ENCODE results near the gene PTK6. TPM values are rescaled to one million over a fixed set of nuclear protein-coding genes. Genes with fewer than 3 reads are reported as not detected.
"Not testable (repeated sequence)": the region's sequence is repeated elsewhere in the genome, so short reads cannot be mapped to it uniquely, and the experiment has no call there.

Gene PTK6
- total RNA-seq, 2 donors from 2014 or later = 85.7 to 117 TPM

DNA sequence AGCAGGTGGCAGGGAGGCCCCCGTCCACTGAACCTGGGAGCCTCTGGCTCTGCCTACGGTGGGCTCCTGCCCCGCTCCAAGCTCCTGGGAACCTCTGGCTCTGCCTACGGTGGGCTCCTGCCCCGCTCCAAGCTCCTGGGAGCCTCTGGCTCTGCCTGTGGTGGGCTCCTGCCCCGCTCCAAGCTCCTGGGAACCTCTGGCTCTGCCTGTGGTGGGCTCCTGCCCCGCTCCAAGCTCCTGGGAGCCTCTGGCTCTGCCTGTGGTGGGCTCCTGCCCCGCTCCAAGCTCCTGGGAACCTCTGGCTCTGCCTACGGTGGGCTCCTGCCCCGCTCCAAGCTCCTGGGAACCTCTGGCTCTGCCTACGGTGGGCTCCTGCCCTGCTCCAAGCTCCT lies 33.9 kb upstream of the PTK6 start:
- DNase-seq; ATAC-seq; intact Hi-C loops (cut with DNase I, micrococcal nuclease): not testable (repeated sequence)

DNA sequence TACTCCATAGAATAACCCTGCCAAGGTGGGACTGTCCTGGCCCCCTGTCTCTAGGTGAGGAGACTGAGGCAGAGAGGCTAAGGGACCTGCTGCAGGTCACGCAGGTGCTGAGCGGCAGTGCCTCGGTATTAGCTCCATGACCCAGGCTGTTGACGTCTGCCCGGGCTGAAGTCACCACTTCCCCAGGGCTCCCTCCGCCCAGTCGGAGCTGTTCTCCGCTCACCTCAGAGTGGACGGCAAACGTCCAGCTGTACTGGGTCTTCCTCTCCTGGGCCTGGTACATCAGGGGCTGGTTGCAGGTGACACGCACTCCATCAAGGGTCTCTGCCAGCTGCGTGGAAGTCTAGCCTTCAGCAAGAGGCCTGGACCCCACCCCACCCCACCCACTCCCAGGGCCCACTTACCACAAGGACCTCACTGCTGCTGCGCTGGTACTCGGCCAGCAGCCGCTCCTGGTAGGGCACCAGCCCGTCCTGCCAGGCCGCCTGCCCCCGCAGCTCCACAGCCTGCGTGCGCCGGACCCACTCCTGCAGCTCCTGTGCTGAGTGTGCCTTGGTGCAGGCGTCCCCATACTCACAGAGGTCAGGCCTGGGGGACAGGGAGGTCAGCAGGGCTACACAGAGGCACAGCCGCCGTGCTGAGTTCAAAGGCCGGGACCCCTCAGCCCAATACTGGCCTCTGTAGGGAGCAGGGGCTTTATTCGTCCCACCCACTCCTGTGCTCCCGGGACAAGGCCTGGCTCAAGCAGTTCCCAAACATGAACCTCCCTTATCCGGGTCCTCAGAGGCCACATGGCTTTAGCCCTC lies 33.3 kb upstream of the PTK6 start:
- DNase-seq = no peak
- intact Hi-C loops (cut with DNase I, micrococcal nuclease) = no loop called here
- ATAC-seq = no peak

DNA sequence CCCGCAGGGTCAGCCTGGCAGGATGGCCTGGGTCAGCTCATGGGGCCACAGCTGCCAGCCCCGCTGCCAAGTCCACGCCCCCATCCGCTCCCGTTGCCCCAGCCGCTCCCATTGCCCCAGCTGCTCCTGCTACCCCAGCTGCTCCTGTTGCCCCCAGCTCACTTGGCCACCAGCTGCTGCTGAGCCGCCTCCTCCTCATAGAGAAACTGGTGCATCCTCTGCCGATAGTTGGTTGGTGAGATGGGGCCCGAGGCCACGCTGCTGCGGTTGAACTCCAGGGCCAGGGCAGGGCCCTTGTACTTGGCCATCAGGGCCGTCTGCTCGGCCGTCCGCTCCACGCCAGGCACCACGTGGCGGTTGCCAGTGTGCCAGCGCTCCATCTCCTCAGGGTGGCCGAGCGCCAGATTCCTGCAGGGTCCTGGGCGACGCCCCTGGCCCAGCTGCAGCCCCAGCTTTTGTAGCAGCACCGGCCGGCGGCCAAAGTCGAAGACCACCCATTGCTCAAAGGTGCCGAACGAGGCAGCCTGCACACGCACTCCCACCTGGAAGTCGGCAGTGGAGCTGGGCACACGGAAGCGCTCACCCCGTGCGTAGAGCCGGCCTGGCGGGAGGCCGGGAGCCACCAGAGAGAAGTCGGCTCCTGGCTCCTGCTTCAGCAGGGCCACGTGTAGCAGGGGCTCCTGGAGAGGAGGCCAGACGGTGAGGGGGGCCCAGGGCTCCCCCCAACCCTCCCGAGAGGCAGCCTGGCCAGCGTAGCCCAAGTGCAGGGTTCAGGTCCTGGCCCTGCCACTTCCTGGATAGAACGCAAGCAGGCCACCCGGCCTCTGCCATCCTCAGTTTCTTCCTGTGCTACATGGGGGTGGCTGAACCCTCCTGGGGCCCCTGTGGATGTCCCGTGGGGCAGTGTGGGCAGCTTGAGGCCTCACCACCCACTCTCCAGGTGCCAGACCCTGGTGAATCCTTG lies 32.1 kb upstream of the PTK6 start:
- DNase-seq = no peak
- ATAC-seq = no peak
- intact Hi-C loops (cut with DNase I, micrococcal nuclease) = no loop called here

DNA sequence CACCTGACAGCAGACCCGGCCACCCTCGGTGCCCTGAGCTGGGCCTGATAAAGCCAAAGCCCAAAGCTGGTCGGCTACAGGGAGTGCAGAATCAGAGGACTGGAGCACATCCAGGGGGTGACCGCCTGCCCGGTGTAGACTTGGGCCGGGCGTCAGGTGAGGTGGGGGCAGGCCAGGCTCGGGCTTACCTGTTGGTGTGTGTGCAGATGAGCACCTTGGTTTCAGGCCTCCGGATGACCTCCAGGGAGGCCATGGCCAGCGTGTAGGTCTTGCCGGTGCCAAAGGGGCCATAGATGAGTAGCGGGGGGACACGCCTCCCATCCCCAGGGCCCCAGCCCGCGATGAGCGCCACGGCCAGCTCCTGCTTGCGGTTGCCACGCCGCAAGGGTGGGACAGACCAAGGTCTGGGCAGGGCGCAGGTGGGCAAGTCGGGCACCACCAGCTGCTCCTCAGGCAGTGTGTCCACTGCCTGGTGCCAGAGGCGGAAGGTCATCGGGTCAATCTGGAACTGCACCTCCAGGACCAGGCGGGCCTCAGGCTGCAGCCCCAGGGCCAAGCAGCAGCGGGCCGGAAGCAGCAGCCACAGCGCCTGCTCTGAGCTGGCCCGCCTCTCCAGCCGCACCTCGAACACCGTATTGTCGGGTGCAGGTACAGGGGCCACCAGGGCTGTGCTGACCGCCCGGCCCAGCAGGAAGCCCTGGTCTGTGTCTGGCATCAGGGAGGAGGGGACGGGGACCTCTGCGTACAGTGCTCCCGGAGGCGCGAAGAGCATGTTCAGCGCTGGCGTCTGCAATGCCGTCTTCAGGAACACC lies 31.2 kb upstream of the PTK6 start:
- ATAC-seq (peak; percentile 6), DNase-seq (no peak)
- intact Hi-C loops (cut with DNase I, micrococcal nuclease) = no loop called here

DNA sequence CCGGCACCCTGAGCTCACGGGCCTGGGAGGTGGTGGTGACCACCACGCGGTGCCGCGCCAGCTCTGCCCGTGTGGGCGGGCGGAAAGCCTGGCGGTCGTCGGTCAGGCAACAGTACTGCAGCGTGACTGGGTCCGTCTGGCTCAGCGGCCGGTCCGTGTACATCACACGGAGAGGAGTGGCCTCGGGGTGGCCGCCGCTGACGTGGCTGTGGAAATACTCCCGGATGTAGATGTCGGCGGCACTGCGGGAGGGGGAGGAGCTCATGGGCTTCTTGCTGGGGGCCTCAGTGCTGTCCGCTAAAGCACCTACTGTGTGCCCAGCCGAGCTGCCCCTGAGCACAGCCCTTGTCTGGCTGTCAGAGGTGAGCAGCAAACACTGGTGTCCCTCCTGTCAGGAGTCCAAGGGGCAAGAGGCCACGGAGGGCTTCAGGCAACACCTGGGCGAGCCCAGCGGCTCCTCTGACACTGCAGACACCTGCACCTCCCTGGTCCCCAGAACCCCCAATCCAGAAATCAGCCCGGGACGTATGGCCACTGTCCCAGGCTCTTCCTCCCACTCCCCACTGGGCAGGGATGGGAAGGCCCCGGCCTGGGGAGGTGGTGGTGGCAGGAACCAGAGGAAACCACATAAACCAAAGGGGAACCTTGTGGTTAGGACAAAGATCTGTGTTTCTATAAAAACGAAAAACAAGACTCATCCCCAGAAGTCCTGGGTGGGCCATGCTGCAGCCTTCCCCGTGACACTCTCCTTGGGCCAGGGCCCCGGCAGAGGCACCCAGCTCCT lies 30.4 kb upstream of the PTK6 start:
- ATAC-seq (peak; percentile 22), DNase-seq (peak; percentile 67 to 70)

DNA sequence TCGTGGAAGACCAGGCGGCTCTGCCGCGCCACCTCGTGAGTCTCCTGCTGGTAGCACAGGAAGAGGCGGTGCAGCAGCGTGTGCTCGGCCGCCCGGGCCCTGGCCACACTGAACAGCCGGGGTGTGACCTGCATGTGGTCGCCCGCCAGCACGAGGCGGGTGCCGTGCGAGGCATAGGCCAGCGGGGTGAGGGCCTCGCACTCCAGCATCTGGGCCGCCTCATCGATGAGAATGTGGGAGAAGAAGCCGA lies 29.9 kb upstream of the PTK6 start:
- ATAC-seq (no peak), DNase-seq (no peak)
- intact Hi-C loops (cut with DNase I, micrococcal nuclease) = no loop called here

More for the DNA sequence above, 30.4 kb upstream of the PTK6 start:
- intact Hi-C loops (cut with DNase I, micrococcal nuclease) = no loop called here

DNA sequence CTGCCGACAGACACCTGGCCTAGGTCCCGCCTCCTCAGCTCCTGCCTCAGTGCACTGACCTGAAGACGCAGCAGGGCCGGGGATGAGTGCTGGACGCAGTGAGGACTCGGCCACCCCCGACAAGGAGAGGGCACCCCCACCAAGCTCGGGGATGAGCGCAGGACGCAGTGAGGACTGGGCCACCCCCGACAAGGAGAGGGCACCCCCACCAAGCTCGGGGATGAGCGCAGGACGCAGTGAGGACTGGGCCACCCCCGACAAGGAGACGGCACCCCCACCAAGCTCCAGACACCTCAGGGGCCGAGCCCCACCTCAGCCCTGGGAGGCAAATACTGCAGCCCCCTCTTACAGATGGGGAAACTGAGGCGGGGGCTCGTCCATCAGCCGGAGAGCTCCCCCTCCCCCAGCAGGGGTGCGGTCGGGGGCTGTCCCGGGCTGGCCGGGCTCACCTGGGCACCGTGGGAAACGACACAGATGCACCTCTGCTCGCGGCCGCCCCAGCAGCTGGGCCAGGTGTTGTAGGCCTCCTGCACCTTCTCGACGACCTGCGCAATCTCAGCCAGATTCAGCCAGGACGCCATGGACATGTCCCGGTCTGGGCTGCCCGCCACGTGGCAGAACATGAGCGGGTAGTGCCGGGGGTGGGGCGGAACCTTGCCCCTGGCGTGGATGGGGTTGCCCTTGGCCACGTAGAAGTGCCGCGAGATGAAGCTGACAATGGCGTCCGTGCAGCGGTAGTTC lies 29.4 kb upstream of the PTK6 start:
- DNase-seq = peak in 1 of 2 donors; percentile 5
- intact Hi-C loops (cut with DNase I, micrococcal nuclease) = no loop called here
- no peak for ATAC-seq

DNA sequence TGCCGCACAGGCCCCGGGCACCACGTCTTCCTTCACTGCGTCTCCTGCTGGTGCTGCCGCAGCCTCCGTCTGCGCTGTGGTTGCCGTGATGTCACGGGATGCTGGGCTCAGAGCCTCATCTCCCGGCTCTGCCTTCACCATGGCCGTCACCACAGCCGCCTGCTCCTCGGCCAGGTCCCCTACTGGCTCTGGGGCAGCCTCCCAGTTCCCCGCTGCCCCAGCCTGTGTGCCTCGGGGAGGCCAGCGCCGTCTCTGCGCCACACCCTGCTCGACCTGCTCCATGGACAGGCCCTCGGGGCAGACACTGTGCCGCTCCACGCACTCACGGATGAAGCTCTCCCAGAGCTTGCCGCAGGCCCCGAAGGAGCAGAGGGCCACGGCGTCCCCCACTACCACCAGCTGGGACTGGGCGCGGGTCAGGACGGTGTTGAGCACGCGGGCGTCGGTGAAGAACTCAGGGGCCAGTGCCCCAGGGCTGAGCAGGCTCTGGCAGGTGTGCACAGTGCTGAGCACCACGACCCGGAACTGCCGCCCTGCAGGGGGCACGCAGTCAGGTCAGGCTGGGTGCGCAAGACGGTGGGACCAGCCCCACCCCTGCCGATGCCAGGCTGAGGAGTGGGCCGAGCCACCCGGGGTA lies 28.6 kb upstream of the PTK6 start:
- intact Hi-C loops (cut with DNase I, micrococcal nuclease) = no loop called here
- ATAC-seq (no peak), DNase-seq (peak in 1 of 2 donors; percentile 5)

DNA sequence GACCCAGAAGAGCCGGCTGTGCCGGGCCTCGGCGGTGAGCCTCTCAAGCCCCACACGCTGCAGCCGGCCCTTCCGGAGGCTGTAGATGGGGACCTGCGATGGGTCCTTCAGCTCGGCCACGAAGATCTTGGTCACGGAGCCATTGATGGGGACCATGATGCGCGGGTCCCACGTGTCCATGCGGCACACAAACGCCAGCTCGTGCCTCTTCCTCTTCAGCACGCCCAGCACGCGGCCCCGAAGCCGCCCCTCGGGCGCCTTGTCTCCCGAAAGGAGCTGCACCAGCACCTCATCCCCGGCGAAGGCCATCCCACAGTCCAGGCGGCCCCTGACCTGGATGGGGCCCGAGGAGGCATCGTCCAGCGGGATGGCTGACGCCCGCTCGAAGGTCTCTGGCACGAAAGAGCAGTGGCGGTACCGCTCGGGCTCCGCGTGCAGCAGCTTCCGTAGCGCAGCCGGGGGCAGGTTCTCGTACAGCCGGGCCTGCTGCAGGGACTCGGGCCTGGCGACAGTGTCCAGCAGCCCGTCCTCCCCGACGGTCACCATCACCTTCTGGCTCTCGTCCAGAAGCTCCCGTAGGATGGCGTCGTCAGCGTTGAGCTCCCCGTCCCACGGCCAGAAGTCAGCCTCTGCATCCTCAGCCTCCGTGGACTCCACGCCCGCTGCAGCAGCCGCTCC lies 28.0 kb upstream of the PTK6 start:
- ATAC-seq (no peak), DNase-seq (peak in 1 of 2 donors; percentile 6)
- intact Hi-C loops (cut with DNase I, micrococcal nuclease) = no loop called here

DNA sequence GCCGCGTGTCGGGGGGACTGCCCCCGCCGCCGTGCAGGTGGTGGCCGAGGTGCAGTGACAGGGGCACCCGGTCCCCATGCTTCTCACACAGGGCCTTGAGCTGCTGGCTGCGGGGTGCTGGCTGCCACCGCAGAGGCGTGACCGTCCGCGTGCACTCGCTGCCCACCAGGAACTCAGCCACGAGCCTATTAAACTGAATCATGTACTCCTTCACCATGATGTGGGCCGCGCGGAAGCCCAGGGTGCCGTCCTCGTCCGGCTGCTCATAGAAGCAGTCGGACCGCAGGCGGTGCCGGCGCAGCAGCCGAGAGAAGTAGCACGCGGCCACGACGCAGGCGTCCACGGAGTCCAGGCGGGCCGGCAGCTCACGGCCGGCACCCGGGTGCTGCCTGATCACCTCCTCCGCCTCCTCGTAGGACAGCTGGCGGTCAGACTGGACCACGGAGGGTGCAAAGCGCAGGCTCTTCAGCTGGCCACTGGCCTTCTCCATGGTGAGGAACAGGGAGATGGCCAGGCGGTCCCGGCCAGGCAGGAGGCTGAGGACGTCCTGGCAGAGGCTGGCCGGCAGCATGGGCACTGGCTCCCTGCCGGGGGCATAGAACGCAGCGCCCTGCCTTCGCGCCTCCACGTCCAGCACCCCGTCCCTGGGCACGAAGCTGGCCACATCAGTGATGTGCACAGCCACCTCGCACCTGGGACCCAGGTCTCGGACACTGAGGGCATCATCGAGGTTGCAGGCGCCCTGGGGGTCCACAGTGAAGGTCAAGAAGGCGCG lies 27.0 kb upstream of the PTK6 start:
- ATAC-seq = no peak
- intact Hi-C loops (cut with DNase I, micrococcal nuclease) = no loop called here
- DNase-seq = peak in 1 of 2 donors; percentile 4

DNA sequence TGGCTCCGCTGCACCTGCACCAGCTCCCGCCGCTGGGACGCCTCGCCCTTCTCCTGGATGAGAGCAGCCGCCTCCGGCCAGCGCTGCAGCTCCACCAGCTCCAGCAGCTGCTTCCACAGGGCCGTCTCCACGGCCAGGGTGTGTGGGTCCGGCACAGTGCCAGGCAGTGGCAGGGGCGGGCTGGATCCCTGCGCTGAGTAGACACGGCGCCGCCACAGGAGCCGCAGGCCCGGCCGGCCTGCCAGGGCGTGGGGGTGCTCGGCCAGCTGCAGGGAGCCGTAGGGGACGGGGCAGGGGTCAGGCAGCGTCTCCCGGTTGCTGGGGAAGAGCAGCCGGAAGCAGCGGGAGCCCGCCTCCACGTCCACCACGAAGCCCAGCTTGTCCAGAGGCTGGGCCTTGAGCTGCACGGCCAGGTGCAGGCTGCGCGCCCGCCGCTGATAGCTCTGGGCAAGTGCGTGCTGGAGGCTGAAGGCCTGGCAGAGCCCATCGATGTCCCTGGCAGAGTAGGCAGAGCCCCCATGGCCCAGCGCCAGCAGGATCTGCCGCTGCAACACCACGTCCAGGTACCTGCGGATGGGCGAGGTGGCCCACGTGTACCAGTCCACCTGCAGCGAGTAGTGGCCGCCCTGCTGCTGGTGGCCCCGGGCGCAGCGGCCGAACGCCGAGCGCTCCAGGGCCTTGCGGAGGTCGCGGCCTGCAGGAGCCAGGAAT lies 26.2 kb upstream of the PTK6 start:
- DNase-seq = peak in 1 of 2 donors; percentile 8
- intact Hi-C loops (cut with DNase I, micrococcal nuclease) = no loop called here
- no peak for ATAC-seq

DNA sequence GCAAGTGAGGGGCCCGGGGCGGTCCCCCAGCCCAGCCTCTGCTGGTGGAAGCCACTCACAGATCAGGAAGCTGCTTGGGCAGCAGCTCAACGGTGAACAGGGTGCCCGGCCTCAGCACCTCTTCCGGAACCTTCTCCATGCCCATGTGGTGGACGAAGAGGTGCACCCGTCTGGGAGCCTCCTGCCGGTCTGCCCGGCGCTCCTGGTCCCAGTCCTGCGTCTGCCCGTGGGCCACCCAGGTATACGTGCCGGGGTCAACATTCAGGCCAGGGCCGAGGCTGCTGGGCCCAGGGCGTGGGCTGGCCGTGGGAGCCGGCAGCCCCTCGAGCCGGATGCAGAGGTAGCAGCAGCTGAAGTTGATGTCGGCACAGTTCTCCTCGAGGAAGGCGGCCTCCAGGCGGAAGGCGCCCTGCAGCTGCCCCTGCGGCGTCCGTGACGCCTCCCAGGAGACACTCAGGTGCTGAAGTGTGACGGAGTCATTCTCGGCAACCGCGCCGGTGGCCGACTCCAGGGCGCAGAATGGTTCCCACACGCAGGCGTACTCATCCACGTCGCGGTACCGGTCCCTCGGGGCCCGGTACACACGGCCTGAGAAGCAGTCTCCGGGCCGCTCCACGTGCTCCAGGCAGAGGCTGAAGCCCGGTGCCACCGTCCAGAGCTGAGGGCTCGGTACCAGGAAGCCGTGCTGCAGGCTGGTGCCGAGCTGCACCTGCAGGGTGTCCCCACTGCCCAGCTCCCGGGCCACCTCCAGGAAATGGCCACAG lies 25.5 kb upstream of the PTK6 start:
- ATAC-seq (no peak), DNase-seq (peak in 1 of 2 donors; percentile 4)
- intact Hi-C loops (cut with DNase I, micrococcal nuclease) = no loop called here

DNA sequence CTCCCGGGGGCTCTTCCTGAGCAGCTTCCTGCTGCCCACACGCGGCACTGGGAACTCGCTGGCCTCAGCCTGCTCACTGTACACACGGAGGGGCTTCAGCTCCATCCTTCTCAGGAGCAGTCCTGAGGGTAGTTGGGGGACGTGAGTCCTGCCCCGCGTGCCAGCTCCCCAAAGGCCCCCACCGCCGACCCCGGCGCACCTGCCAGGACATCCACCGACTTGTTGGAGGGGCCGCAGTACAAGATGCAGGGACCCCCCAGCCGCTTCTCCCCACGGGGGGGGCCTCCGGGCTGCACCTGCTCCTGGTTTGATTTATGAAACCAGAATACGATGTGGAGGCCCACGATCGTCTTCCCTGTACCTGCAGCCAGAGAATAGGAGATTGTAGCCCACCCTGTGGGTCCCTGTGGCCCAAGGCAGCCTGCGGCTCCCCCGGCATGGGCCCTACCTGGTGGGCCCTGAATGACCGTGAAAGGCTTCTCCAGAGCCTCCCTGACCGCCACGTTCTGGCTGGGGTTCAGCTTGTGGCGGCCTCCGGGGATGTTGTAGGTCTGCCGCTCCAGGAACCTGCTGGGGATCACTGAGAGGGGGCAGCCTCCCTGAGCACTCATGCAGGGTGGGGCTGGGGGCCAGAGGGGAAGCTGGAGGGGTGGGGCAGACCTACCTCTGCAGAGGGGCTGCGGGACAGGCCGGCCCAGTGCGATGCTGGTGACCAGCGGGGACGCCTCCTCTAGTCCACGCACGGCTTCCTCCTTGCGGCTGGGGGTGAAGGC lies 24.6 kb upstream of the PTK6 start:
- intact Hi-C loops (cut with DNase I, micrococcal nuclease) = no loop called here
- peak in 1 of 2 donors; percentile 5 for DNase-seq
- no peak for ATAC-seq

All from left colon (tissue), 2 donors.